Superior temporal gyrus (tissue), 1 donor: Measurements from ENCODE around the gene MYO10.

ENCODE experiments used
- DNase-seq: peaks from one replicate; pipeline ENCODE4 v3.0.0-alpha.2; 2016; ENCODE audit errors: extremely low spot score

MYO10 gene

GRCh38 chr5:16812911-16813310 is 123.2 kb downstream of the MYO10 start:
- DNase-seq = no peak

- no peak for DNase-seq
These were observed 123.6 kb downstream of the MYO10 start for GRCh38 chr5:16812448-16812847.

DNA sequence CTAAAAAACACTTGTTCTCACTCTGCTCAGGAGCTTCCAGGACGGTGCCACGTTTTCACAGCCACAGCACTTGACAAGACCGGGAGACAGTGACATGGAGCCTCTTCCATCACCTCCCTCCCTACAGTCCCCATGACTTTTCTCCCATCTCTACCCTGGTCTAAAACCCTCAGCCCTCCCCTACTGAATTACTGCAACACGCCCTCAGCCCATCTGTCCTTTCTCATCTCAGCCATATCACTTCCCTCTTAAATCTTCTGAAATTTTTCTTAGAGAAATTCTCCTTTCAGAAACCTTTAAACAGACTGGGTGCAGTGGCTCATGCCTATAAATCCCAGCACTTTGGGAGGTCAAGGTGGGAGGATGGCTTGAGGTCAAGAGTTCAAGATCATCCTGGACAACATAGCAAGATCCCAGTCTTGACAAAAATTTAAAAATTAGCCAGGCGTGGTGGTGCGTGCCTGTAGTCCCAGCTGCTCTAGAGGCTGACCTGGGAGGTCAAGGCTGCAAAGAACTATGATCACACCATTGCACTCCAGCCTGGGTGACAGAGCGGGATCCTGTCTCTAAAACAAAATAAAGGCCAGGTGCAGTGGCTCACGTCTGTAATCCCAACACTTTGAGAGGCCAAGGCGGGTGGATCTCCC is 125.8 kb downstream of the MYO10 start:
- no peak for DNase-seq

- peak; percentile 73 for DNase-seq
These were observed 126.5 kb downstream of the MYO10 start for GRCh38 chr5:16809395-16810207.

GRCh38 chr5:16809010-16809394 is 127.1 kb downstream of the MYO10 start:
- peak; percentile 51 for DNase-seq

- no peak for DNase-seq
These were observed 128.1 kb downstream of the MYO10 start for GRCh38 chr5:16808021-16808420.

DNA sequence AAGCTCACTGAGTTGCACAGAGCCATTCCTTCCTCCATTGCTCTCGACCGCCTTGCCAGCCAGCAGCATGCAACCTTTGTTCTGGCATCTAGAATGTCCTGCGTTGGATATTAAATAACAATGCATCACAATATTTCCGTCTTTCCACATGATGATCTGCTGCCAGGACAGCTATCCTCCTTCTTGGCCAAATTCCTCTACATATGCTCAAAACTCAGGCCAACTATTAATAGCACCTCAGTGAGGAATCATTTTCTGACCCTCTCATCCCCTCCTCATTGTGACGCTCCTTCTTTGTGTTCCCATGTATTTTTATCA is 128.6 kb downstream of the MYO10 start:
- no peak for DNase-seq

GRCh38 chr5:16806711-16807546 is 129.2 kb downstream of the MYO10 start:
- DNase-seq = peak; percentile 66

- no peak for DNase-seq
These were observed 130.6 kb downstream of the MYO10 start for GRCh38 chr5:16805486-16805885.

DNA sequence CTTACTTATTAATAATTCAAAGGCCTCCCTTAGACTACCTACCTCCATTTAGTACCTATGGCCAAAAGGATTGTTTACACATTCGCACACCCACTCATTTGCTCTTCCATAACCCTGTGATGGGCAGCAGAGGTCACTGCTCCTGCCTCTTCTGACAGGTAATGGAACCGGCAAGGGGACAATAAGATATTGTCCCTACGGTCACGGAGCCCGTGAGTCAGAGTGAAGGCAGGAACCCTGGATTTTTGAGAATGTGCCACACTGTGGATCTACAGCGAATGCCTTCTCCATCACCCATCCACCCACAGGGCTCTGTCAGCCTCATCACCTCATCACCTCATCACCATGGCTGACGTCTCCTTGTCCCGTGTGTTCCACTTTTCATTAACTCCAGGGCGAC is 132.3 kb downstream of the MYO10 start:
- no peak for DNase-seq

DNA sequence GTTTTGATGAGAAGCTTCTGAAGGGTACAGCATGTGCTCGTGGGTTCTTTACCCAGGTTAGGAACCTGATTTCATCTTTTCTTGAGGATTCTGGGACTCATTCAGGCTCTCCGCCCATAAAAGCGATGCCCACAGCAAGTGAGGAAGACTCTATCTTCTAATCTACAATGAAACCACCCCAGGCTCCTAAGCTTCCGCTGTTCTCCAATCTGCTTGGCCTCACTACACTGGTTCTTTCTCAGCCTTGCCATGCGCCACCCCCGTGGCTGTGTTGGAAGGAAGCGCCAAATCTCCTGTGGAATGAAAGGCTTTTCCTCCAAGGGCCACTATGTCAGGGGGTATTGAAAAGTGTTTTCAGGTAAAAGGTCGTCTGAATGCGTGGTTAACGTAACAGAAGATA is 135.6 kb downstream of the MYO10 start:
- no peak for DNase-seq

- no peak for DNase-seq
These were observed 136.3 kb downstream of the MYO10 start for GRCh38 chr5:16799796-16800195.

DNA sequence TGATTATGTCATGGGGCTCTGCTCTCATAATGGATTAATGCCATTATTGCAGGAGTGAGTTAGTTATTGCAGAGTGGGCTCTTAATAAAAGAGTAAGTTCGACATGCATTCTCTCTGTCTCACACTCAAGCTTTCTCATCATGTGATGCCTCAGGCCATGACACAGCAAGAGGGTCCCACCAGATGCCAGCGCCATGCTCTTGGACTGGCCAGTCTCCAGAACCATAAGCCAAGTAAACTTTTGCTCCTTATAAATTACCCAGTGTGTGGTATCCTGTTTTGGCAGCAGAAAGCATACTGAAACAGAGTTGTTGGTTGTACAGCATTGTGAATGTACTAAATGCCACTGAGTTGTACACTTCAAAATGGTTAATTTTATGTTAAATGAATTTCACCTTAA is 138.1 kb downstream of the MYO10 start:
- DNase-seq = no peak

DNA sequence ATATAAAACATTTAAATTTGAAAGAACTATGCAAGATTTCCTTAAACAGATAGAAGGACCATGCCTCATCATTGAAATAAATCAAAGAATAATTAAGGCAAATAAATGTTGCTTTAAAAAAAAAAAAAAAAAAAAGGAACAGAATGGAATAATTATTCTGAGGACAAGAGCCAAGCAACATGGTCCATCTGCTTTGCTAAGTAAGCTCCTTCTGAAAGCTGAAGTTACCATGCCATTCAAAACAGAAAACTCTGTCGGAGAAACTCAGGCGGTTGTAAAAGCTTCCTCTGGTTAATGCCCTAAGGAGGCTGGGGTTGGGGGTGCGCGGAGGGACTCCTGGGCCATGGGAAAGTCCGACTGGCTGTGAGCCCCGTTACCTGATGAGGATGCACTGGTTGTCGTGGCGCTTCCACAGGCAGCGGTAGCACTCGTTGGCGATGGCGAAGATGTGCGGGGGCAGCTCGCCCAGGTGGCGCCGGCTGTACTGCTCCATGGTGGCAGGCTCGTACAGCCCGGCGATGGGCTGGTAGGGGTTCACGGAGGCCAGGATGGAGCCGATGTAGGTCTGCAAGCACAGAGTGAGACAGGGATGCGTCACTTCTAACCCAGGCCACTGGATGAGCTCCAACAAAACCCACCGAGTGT is 141.7 kb downstream of the MYO10 start:
- DNase-seq = no peak

DNA sequence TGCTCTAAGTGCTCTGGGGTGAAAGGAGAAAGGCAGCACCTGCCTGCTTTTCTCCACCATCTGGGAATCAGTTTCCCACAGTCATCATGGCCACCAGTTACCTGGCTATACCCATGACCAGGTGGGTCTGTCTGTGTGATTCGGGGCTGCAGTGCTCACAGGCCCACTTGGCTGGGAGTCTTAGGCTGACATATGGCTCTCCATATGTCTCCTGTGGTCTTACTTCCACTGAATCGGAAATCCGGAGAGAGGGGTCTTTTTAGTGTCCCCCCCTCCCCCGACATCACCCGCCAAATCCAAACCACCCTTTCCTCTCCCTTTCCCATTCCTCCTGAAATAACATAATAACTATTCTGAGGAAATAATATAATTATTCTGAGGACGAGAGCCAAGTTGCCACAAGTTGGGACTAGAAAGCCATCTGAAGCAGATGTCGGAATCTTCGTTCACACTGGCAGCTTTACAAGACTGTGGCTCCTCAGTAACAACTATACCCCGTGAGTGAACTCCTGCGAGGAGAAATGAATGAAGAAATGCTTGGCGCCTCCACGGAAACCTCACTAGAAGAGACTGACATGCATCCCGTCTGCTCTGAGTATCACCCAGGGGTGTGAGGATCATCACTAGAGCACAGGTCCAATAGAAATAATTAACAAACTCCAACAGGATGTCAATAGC is 143.4 kb downstream of the MYO10 start:
- no peak for DNase-seq

DNA sequence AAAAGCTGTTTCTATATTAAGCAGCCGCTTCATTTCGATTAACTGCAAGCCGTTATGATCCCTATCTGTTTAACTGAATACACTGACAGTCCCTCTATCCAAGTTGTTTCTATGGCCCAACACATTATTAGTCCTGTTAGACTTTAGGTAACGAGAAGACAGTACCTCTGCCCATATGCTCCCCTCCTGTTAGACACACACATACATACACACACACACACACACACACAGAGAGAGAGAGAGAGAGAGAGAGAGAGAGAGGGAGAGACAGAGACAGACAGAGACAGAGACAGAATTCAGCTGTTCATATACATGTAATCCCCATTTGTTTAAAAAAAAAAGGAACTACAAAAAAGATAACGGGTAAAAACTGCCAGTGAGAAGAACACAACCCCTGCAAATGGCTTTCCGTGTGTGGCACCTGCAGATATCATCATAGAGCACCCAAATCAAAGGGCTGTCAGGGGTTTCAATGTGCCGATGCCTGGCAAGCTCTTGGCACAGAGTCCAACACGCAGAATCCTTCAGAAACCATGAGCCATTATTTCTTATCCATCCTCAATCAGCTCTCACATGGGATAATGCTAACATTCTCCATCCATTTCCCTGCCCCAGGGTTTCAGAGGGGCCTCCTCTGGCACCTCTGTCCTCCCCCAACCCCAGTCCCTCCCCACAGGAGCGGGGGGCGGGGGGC is 144.0 kb downstream of the MYO10 start:
- no peak for DNase-seq

GRCh38 chr5:16791036-16791705 is 144.9 kb downstream of the MYO10 start:
- peak; percentile 94 for DNase-seq

DNA sequence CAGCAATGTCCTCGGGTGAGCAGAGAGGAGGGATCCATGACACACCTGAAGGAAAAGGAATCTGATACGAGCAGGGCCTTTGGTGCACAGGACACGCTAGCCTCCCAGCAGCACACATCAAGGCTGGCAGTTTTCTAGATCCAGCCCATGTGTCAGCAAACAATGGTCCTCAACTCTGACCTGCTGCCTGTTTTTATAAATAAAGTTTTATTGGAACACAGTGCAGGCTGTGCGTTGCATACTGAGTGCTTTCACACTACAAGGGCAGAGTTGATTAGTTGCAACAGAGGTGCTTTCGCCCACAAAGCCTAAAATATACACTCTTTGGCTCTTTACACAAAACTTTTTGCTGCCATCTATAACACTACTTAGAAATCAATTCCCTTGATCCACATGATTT is 147.1 kb downstream of the MYO10 start:
- no peak for DNase-seq

DNA sequence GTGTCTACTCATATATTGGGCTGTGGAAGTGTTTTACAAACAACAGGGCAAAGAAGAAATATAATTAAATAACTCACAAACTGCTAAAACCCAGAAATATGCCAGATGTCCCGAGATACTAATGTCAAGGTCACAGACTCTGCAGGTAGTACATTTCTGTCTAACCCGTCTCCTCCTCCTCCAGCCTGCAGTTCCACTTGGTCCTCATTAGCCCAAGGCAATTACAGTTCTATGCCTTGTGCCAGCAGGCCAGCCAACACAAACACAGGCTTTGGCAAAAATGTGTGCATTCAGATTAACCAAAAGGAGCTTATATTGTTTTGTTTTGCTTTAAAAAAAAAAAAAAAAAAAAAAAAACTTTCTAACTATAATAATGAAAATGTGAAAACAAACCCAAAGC is 148.8 kb downstream of the MYO10 start:
- no peak for DNase-seq
